HepG2 (cell line): Measurements from ENCODE around the gene ZNF526. TPM values are rescaled to one million over a fixed set of nuclear protein-coding genes. Genes with fewer than 3 reads are reported as not detected.

Experiments
- ARID3A ChIP-seq: IDR thresholded peaks from 2 replicates; pipeline ENCODE4 v1.6.1; 2012; ENCODE audit warnings: low read depth, low read length, improper control_type of control experiment
- DBP ChIP-seq: sonication (generic); formaldehyde crosslinking; IDR thresholded peaks from 2 replicates; pipeline ENCODE4 v1.4.0; 2020; ENCODE audit warnings: missing genetic modification reagents; ENCODE audit errors: not compliant biosample characterization
- DNMT3B ChIP-seq: conservative IDR thresholded peaks from 2 replicates; pipeline ENCODE4 v1.6.1; 2016; ENCODE audit warnings: missing biosample characterization, control low read depth
- HHEX ChIP-seq: IDR thresholded peaks from 2 replicates; pipeline ENCODE4 v1.6.1; 2016; ENCODE audit warnings: control low read depth
- HOXA7 ChIP-seq: sonication (generic); formaldehyde crosslinking; IDR thresholded peaks from 2 replicates; pipeline ENCODE4 v1.8.1; 2022; ENCODE audit warnings: mild to moderate bottlenecking, missing genetic modification reagents, moderate library complexity
- JUN ChIP-seq: sonication (generic); formaldehyde crosslinking; IDR thresholded peaks from 2 replicates; pipeline ENCODE4 v1.4.0; 2020; ENCODE audit warnings: mild to moderate bottlenecking, missing genetic modification reagents
- MATR3 ChIP-seq: sonication (generic); formaldehyde crosslinking; IDR thresholded peaks from 2 replicates; pipeline ENCODE4 v1.4.0; 2020; ENCODE audit warnings: missing genetic modification reagents
- NBN ChIP-seq: fragments of 450-650 bp; conservative IDR thresholded peaks from 2 replicates; pipeline ENCODE4 v1.6.1; 2017
- NFATC3 ChIP-seq: sonication (generic); formaldehyde crosslinking; IDR thresholded peaks from 2 replicates; pipeline ENCODE4 v1.5.1; 2020; ENCODE audit warnings: mild to moderate bottlenecking, missing genetic modification reagents
- NKX3-1 ChIP-seq: sonication (generic); formaldehyde crosslinking; IDR thresholded peaks from 2 replicates; pipeline ENCODE4 v1.5.0; 2020; ENCODE audit warnings: missing genetic modification reagents
- PTBP1 ChIP-seq: fragments of 200-400 bp; formaldehyde crosslinking; IDR thresholded peaks from 2 replicates; pipeline ENCODE4 v1.6.1; 2018; ENCODE audit warnings: low read length, low read depth; ENCODE audit not compliant: poor library complexity, severe bottlenecking
- SAFB2 ChIP-seq: sonication (generic); formaldehyde crosslinking; IDR thresholded peaks from 2 replicates; pipeline ENCODE4 v1.5.1; 2020; ENCODE audit warnings: missing genetic modification reagents, low read depth, mild to moderate bottlenecking, borderline replicate concordance
- SIX4 ChIP-seq: sonication (generic); formaldehyde crosslinking; IDR thresholded peaks from 2 replicates; pipeline ENCODE4 v1.4.0; 2020; ENCODE audit warnings: missing genetic modification reagents
- SNRNP70 ChIP-seq: fragments of 200-400 bp; formaldehyde crosslinking; IDR thresholded peaks from 2 replicates; pipeline ENCODE4 v1.6.1; 2017; ENCODE audit warnings: mild to moderate bottlenecking, low read depth, low read length, moderate library complexity
- SSRP1 ChIP-seq: IDR thresholded peaks from 2 replicates; pipeline ENCODE4 v1.6.1; 2016; ENCODE audit warnings: control low read depth
- TFDP2 ChIP-seq: sonication (generic); formaldehyde crosslinking; IDR thresholded peaks from 2 replicates; pipeline ENCODE4 v1.4.0; 2020; ENCODE audit warnings: missing genetic modification reagents
- YEATS2 ChIP-seq: sonication (generic); formaldehyde crosslinking; IDR thresholded peaks from 2 replicates; pipeline ENCODE4 v1.4.0; 2020; ENCODE audit warnings: missing genetic modification reagents, borderline replicate concordance
- ZMYM3 ChIP-seq: sonication (generic); formaldehyde crosslinking; IDR thresholded peaks from 2 replicates; pipeline ENCODE4 v1.5.1; 2020; ENCODE audit warnings: mild to moderate bottlenecking, missing genetic modification reagents
- ZNF205 ChIP-seq: IDR thresholded peaks from 2 replicates; pipeline ENCODE4 v1.6.1; 2018; ENCODE audit warnings: missing biosample characterization, missing genetic modification reagents
- ZNF460 ChIP-seq: sonication (generic); formaldehyde crosslinking; IDR thresholded peaks from 2 replicates; pipeline ENCODE4 v1.5.1; 2020; ENCODE audit warnings: missing genetic modification reagents, mild to moderate bottlenecking, borderline replicate concordance
- ZNF501 ChIP-seq: sonication (generic); formaldehyde crosslinking; IDR thresholded peaks from 2 replicates; pipeline ENCODE4 v1.5.1; 2020; ENCODE audit warnings: mild to moderate bottlenecking, moderate library complexity, missing genetic modification reagents
- ZNF660 ChIP-seq: sonication (generic); formaldehyde crosslinking; IDR thresholded peaks from 2 replicates; pipeline ENCODE4 v1.5.1; 2020; ENCODE audit warnings: mild to moderate bottlenecking, low read depth, missing genetic modification reagents, borderline replicate concordance
- ZNF781 ChIP-seq: sonication (generic); formaldehyde crosslinking; IDR thresholded peaks from 2 replicates; pipeline ENCODE4 v1.5.1; 2020; ENCODE audit warnings: borderline replicate concordance, mild to moderate bottlenecking, missing genetic modification reagents; ENCODE audit errors: not compliant biosample characterization
- polyA plus RNA-seq, 8 experiments: library from polyadenylated mRNA; depleted of rRNA in 3 of 8; stranded (reverse) in 7 of 8; unstranded in 1 of 8; fragments of >200 nt; fragmentation: Illumina TruSeq in 4 of 8; extraction: Trizol in 4 of 8; gene quantifications; 2 replicates each; pipeline versions ENCODE4 v1.2.1 to v1.2.3, GENCODE V29; 2011 to 2016; ENCODE audit warnings: low read depth in 4 of 8, missing spikeins in 1 of 8, mixed read lengths in 1 of 8; ENCODE audit not compliant: insufficient read depth in 1 of 8
- total RNA-seq, 5 experiments: library from RNA; depleted of rRNA; stranded (reverse); fragments of >200 nt; fragmentation: Illumina TruSeq; extraction: Trizol; gene quantifications; 2 replicates each; pipeline ENCODE4 v1.2.3, GENCODE V29; 2016; ENCODE audit warnings: low read depth in 1 of 5
- TF ChIP-seq, protein P1 (sequence below): sonication (generic); formaldehyde crosslinking; conservative IDR thresholded peaks from 2 replicates; pipeline ENCODE4 v1.8.1; 2023; ENCODE audit warnings: missing genetic modification reagents
- TF ChIP-seq, protein P2 (sequence below): sonication (generic); formaldehyde crosslinking; IDR thresholded peaks from 2 replicates; pipeline ENCODE4 v1.4.0; 2020; ENCODE audit warnings: mild to moderate bottlenecking, missing genetic modification reagents

Gene ZNF526
- total and polyA plus RNA-seq, 2 of the 13 experiments (the other 11 are each of a cell fraction or from before 2014, with no cell fraction given): 3.3 to 8.4 TPM

DNA sequence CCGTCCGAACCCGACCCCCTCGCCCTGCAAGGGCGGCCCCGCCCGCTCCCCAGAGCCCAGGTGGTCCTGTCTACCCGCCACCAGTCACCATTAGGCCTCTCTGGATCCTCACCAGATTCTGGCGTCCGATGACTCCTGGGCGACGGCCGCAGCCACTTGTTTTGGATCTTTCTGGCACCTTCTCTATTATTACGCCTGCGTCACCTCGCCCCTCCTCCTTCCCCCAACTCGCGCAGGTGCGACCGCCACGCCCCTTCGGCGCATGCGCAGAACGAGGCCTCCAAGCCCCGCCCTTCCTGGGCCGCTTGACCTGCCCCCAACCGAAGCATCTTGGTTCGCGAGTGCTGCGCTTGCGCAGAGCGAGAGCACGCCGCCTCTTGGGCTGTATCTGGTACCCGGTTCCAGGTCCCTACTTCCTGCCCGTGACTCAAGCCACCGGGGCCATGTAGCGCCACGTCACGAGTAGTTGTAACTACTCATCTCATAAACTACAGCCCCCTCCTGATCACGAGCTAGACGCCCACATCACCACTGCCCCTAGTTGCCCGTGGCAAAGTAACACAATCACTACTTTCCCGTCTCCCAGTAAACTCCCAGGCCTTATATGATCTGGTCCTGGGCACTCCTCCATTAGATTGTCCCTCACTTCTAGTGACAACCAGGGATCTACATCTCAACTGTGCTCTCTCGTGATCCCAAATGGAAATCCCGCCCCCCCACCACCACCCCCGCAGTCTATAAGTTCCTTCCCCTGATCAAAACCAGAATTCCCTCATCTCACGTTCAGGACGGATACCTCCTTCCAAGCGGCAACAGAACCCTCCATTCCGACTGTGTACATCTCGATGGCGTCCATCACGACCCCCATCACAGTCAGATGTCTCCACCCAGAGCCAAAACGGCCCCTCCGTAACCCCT is 2.3 kb upstream of the ZNF526 start, which contains the start of gene DEDD2 (continued):
- TF ChIP-seq ZMYM3 (CRISPR knock-in tag): no peak
- no peak for TF ChIP-seq ARID3A
- TF ChIP-seq DNMT3B (CRISPR knock-in tag): no peak
- no peak for TF ChIP-seq SNRNP70
- TF ChIP-seq HOXA7: no peak
- TF ChIP-seq SAFB2 (CRISPR knock-in tag): no peak
- TF ChIP-seq MATR3 (CRISPR knock-in tag): no peak
- TF ChIP-seq JUN (CRISPR knock-in tag): 0 out of 2 replicates have a peak, but pooled peaks have one; percentile 29
- no peak for TF ChIP-seq SIX4 (CRISPR knock-in tag)
- no peak for TF ChIP-seq HHEX
- TF ChIP-seq ZNF205 (CRISPR knock-in tag): no peak
- TF ChIP-seq, protein P1, sequence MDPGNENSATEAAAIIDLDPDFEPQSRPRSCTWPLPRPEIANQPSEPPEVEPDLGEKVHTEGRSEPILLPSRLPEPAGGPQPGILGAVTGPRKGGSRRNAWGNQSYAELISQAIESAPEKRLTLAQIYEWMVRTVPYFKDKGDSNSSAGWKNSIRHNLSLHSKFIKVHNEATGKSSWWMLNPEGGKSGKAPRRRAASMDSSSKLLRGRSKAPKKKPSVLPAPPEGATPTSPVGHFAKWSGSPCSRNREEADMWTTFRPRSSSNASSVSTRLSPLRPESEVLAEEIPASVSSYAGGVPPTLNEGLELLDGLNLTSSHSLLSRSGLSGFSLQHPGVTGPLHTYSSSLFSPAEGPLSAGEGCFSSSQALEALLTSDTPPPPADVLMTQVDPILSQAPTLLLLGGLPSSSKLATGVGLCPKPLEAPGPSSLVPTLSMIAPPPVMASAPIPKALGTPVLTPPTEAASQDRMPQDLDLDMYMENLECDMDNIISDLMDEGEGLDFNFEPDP (CRISPR knock-in tag): 0 out of 2 replicates have a peak, but pooled peaks have one; percentile 76
- no peak; the same call in 1 of the 2 replicates for TF ChIP-seq YEATS2 (CRISPR knock-in tag)
- no peak for TF ChIP-seq TFDP2
- TF ChIP-seq NBN: no peak
- no peak for TF ChIP-seq ZNF781 (CRISPR knock-in tag)
- TF ChIP-seq NFATC3: 0 out of 2 replicates have a peak, but pooled peaks have one; percentile 36
- TF ChIP-seq SSRP1 (CRISPR knock-in tag): no peak
- peak; percentile 87 for TF ChIP-seq ZNF501 (CRISPR knock-in tag)
- TF ChIP-seq ZNF660 (CRISPR knock-in tag): no peak
- no peak for TF ChIP-seq ZNF460 (CRISPR knock-in tag)
- no peak for TF ChIP-seq NKX3-1
- TF ChIP-seq PTBP1: no peak
- TF ChIP-seq, protein P2, sequence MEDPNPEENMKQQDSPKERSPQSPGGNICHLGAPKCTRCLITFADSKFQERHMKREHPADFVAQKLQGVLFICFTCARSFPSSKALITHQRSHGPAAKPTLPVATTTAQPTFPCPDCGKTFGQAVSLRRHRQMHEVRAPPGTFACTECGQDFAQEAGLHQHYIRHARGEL (CRISPR knock-in tag): no peak
- no peak for TF ChIP-seq DBP (CRISPR knock-in tag)
